GM12872 (cell line): ENCODE data around the gene MYO18B.

Source experiments
- CTCF ChIP-seq: IDR thresholded peaks from 3 replicates; pipeline ENCODE4 v1.5.1; 2011; ENCODE audit warnings: low read depth, mild to moderate bottlenecking, low read length, moderate library complexity; ENCODE audit not compliant: insufficient read depth

Gene MYO18B

DNA sequence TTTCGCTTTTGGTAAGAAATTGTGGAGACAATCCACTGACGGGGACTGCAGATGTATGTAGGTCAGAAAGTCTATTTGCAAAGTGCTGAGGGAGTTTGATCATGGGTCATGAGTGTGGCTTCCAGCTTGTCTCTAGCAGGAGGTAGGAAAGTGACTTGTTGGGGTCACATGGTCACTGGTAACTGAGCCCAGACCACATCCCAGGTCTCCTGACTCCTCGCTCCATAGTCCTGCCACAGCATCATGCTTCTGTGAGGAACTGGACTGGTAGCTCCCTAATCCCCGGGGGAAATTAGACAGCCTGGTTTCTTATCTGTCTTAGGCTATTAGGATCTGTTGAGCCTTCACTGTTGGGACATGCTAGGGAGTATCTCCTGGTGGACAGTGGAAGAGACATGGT lies 142.1 kb downstream of the MYO18B start:
- no peak for TF ChIP-seq CTCF

GRCh38 chr22:25888399-25889054 lies 146.5 kb downstream of the MYO18B start:
- no peak for TF ChIP-seq CTCF

DNA sequence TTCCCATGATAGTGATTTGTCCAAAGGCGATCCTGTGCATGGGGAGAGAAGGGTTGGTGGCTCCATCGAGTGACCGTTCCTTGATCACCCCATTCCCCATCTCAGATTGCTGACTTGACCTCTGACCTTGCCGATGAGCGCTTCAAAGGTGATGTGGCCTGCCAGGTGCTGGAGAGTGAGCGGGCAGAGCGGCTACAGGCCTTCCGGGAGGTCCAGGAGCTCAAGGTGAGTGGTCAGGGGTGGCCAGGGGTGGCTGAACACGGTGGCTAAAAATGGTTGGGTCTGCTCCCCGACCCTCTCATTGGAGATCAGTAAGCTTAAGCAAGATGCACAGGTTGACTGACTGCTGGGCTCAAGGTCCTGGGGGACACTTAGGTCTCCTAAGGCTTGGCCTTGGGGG lies 148.7 kb downstream of the MYO18B start:
- TF ChIP-seq CTCF = no peak

DNA sequence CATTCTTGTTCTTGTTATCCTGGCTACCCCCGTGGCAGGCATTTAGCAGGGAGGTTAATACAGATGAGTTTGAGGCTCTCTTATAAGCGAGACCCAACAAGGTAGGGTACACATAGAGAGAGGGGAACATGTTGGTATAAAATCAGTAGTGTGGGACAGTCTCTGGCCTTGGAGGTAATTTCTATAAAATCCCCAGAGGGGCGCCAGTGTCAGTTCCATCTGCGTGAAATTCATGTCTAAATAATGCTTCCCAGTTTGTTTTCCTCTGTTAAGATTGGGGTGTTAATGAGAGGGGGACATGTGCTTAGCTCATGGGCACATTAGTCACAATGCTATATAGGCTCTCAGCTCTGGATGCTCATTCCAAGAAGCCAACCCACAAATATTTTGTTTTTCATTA lies 150.7 kb downstream of the MYO18B start:
- TF ChIP-seq CTCF = no peak

DNA sequence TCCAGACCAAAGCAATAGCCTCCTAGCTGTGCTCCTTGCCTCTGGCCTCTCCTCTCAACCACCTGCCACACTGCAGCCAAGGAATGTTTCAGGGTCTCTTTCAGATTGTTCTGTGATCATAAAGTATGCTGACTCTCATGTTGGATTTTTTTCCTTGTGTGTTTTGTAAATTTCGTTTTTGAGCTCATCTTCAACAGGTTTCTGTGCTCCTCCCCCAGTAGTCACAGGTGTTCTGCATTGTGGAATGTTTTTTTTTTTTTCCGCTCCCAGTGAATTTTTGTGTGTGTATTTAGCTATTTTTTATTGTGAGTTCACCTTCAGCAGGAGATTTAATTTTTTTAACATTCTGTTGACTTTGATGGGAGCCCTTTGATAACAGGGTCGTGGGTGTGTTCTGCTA lies 153.7 kb downstream of the MYO18B start:
- TF ChIP-seq CTCF = no peak

- TF ChIP-seq CTCF = peak; percentile 22; the same call in 1 of the 3 replicates
Measured at GRCh38 chr22:25896098-25896497, 154.1 kb downstream of the MYO18B start.

DNA sequence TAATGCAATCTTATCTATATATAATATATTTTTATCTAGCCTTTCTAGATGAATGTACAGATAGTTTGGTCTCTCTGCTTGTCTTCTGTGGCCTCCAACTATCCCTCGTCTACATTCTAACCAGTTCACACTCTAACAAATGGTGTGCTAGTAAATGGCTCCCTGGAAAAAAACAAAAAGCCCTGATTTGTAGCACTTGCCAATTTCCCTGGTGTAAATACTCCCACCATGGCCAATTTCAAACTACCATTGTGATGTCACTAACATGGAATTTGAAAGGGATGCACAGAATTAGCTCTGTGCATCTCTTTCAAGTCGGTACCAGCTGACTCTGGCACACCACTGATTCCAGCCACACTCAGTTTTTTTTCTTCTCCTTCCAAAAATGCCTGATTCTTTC lies 154.6 kb downstream of the MYO18B start:
- no peak for TF ChIP-seq CTCF
